HepG2 (cell line): ENCODE data around the gene RANBP2. TPM values are rescaled to one million over a fixed set of nuclear protein-coding genes. Genes with fewer than 3 reads are reported as not detected.

Experiments used
- BCL3 ChIP-seq: sonication (generic); formaldehyde crosslinking; IDR thresholded peaks from 2 replicates; pipeline ENCODE4 v1.5.1; 2020; ENCODE audit warnings: mild to moderate bottlenecking, missing genetic modification reagents, moderate library complexity
- CENPT ChIP-seq: sonication (generic); formaldehyde crosslinking; IDR thresholded peaks from 2 replicates; pipeline ENCODE4 v1.8.0; 2022; ENCODE audit warnings: low read depth, mild to moderate bottlenecking, moderate library complexity, missing genetic modification reagents
- MTA3 ChIP-seq: sonication (generic); formaldehyde crosslinking; IDR thresholded peaks from 2 replicates; pipeline ENCODE4 v1.4.0; 2020; ENCODE audit warnings: missing genetic modification reagents
- TIGD3 ChIP-seq: sonication (generic); formaldehyde crosslinking; IDR thresholded peaks from 2 replicates; pipeline ENCODE4 v1.5.1; 2020; ENCODE audit warnings: mild to moderate bottlenecking, missing genetic modification reagents, borderline replicate concordance
- ZNF101 ChIP-seq: sonication (generic); formaldehyde crosslinking; IDR thresholded peaks from 2 replicates; pipeline ENCODE4 v1.4.0; 2020; ENCODE audit warnings: mild to moderate bottlenecking, low read depth, missing genetic modification reagents, borderline replicate concordance
- ZNF33B ChIP-seq: sonication (generic); formaldehyde crosslinking; IDR thresholded peaks from 2 replicates; pipeline ENCODE4 v1.5.1; 2020; ENCODE audit warnings: mild to moderate bottlenecking, missing genetic modification reagents
- ZNF350 ChIP-seq: sonication (generic); formaldehyde crosslinking; IDR thresholded peaks from 2 replicates; pipeline ENCODE4 v1.4.0; 2020; ENCODE audit warnings: mild to moderate bottlenecking, low read depth, missing genetic modification reagents, borderline replicate concordance
- ZNF382 ChIP-seq: sonication (generic); formaldehyde crosslinking; IDR thresholded peaks from 2 replicates; pipeline ENCODE4 v1.5.0; 2020; ENCODE audit warnings: missing genetic modification reagents, mild to moderate bottlenecking, borderline replicate concordance
- ZNF512B ChIP-seq: sonication (generic); formaldehyde crosslinking; IDR thresholded peaks from 2 replicates; pipeline ENCODE4 v1.5.1; 2020; ENCODE audit warnings: missing genetic modification reagents, mild to moderate bottlenecking, borderline replicate concordance
- ZNF777 ChIP-seq: sonication (generic); formaldehyde crosslinking; IDR thresholded peaks from 2 replicates; pipeline ENCODE4 v1.4.0; 2020; ENCODE audit warnings: missing genetic modification reagents
- ZNF816 ChIP-seq: sonication (generic); formaldehyde crosslinking; IDR thresholded peaks from 2 replicates; pipeline ENCODE4 v1.8.0; 2022; ENCODE audit warnings: missing genetic modification reagents, mild to moderate bottlenecking, borderline replicate concordance
- polyA plus RNA-seq, 8 experiments: library from polyadenylated mRNA; depleted of rRNA in 3 of 8; stranded (reverse) in 7 of 8; unstranded in 1 of 8; fragments of >200 nt; fragmentation: Illumina TruSeq in 4 of 8; extraction: Trizol in 4 of 8; gene quantifications; 2 replicates each; pipeline versions ENCODE4 v1.2.1 to v1.2.3, GENCODE V29; 2011 to 2016; ENCODE audit warnings: low read depth in 4 of 8, missing spikeins in 1 of 8, mixed read lengths in 1 of 8; ENCODE audit not compliant: insufficient read depth in 1 of 8
- total RNA-seq, 5 experiments: library from RNA; depleted of rRNA; stranded (reverse); fragments of >200 nt; fragmentation: Illumina TruSeq; extraction: Trizol; gene quantifications; 2 replicates each; pipeline ENCODE4 v1.2.3, GENCODE V29; 2016; ENCODE audit warnings: low read depth in 1 of 5

Gene RANBP2
- total and polyA plus RNA-seq, 2 of the 13 experiments (the other 11 are each of a cell fraction or from before 2014, with no cell fraction given): 12.2 to 87.0 TPM

GRCh38 chr2:108806371-108807113 is 87.3 kb downstream of the RANBP2 start (continued):
- TF ChIP-seq CENPT (CRISPR knock-in tag) (no peak), ZNF777 (CRISPR knock-in tag) (no peak), TIGD3 (no peak), MTA3 (CRISPR knock-in tag) (no peak), BCL3 (CRISPR knock-in tag) (no peak), ZNF382 (CRISPR knock-in tag) (no peak), ZNF101 (CRISPR knock-in tag) (no peak), ZNF512B (CRISPR knock-in tag) (no peak), ZNF350 (no peak), ZNF816 (CRISPR knock-in tag) (no peak), ZNF33B (no peak)
